ENCODE data around the gene RANBP3L.

The RANBP3L gene

DNA sequence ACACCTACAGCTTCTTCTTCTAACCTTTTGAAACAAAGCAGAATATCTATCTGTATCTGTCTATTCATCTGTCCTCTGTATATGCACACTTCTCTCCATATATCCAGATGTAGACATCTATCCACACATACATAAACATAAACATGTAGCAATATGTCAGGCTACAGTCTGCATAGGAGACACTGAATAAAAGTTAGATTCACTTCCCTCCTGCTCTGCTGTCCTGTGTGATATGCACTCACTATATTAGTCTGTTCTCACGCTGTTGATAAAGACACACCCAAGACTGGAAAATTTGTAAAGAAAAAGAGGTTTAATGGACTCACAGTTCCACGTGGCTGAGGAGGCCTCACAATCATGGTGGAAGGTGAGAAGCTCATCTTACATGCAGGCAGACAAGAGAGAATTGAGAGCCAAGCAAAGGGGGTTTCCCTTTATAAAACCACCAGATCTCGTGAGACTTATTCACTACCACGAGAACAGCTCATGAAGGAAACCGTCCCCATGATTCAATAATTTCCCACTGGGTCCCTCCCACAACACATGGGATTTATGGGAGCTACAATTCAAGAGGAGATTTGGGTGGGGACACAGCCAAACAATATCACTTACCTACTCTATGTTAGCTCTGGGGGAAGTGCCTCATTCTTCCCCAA lies 24.1 kb downstream of the RANBP3L start:
- no peaks in the 10 kb centered on the region for H3K4me1 Mint-ChIP-seq
- no peak overlapping the region for H3K27ac Mint-ChIP-seq (ENCODE audit: low read depth)
- H3K9me3 Mint-ChIP-seq, result no peaks in the 10 kb centered on the region
- no peaks in the 10 kb centered on the region for H3K36me3 Mint-ChIP-seq (ENCODE audit: insufficient read depth)
- DNase-seq (ENCODE audit: low spot score in 2 of 2) (no peak), ATAC-seq (replicated peaks; ENCODE audit: extremely low read depth, poor library complexity, severe bottlenecking) (no peak)
- H3K27me3 Mint-ChIP-seq, result peaks cover 50% of the 10 kb centered on the region
- H3K4me3 Mint-ChIP-seq, result no peak overlapping the region

DNA sequence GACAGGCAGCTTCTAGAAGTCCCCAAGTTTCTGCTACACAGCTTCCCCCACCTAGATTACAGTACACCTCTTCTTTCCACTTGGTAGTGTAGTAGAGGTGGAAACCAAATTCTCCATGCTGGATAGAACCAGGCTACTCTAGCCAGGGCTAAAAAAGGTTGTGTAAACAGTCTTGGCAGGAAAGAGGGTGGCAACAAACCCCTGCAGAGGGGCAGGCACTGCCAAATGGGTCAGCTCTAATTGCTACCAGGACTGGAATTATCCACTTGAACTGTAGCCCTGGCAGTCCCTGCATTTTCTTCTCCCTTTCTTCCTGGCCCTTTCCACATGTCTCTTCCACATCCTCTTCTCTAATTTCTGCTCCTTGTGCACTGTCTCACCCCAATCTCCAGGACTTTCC lies 24.8 kb downstream of the RANBP3L start:
- Mint-ChIP-seq H3K4me3 (no peak overlapping the region), H3K27ac (ENCODE audit: low read depth) (no peak overlapping the region), H3K4me1 (no peaks in the 10 kb centered on the region), H3K27me3 (peaks cover 52% of the 10 kb centered on the region), H3K36me3 (ENCODE audit: insufficient read depth) (no peaks in the 10 kb centered on the region), H3K9me3 (no peaks in the 10 kb centered on the region)
- DNase-seq (ENCODE audit: low spot score in 2 of 2), result no peak
- no peak for ATAC-seq (replicated peaks; ENCODE audit: extremely low read depth, poor library complexity, severe bottlenecking)

DNA sequence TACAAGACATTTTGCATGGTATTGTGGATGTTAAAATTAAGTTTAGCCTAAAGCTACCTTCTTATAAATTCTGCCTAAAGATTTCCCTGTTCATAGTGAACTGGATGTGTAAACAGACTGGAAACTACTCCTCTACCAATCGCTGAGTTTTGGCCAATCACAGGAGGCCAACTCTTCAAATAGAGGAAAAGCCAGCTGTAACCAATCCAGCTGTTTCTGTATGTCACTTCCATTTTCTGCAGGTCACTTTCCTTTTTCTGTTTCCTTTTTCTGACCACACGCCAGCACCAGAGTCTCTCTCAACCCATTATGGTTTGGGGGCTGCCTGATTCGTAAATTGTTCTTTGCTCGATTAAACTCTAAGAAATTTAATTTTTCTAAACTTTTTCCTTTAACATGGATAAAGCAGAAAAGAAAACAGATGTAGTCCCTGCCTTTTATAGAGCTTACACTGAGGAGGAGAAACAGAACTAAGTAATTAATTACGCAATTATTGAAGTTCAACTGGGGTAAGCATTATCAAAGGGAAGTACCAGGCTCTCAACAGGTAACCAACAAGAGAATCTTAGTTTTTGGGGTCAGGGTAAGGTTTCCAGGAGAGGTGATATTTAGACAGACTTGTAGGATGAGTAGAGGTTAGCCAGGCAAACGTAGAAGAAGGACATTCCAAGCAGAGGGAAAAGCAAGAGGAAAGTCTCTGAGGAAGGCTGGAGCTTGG lies 27.7 kb downstream of the RANBP3L start:
- H3K27me3 Mint-ChIP-seq, result peaks cover 62% of the 10 kb centered on the region
- H3K9me3 Mint-ChIP-seq, result no peaks in the 10 kb centered on the region
- no peak overlapping the region for H3K4me3 Mint-ChIP-seq
- DNase-seq (ENCODE audit: low spot score in 2 of 2) (no peak), ATAC-seq (replicated peaks; ENCODE audit: extremely low read depth, poor library complexity, severe bottlenecking) (no peak)
- H3K4me1 Mint-ChIP-seq, result no peaks in the 10 kb centered on the region
- H3K36me3 Mint-ChIP-seq (ENCODE audit: insufficient read depth), result no peaks in the 10 kb centered on the region
- no peak overlapping the region for H3K27ac Mint-ChIP-seq (ENCODE audit: low read depth)

GRCh38 chr5:36272136-36272690 lies 29.5 kb downstream of the RANBP3L start:
- Mint-ChIP-seq H3K27me3 (peaks cover 54% of the 10 kb centered on the region), H3K36me3 (ENCODE audit: insufficient read depth) (no peaks in the 10 kb centered on the region), H3K9me3 (no peaks in the 10 kb centered on the region), H3K4me1 (no peaks in the 10 kb centered on the region), H3K27ac (ENCODE audit: low read depth) (no peak overlapping the region), H3K4me3 (no peak overlapping the region)
- DNase-seq (ENCODE audit: low spot score in 2 of 2), result no peak
- no peak for ATAC-seq (replicated peaks; ENCODE audit: extremely low read depth, poor library complexity, severe bottlenecking)

GRCh38 chr5:36270876-36271575 lies 30.7 kb downstream of the RANBP3L start:
- Mint-ChIP-seq H3K4me1 (no peaks in the 10 kb centered on the region), H3K4me3 (no peak overlapping the region), H3K9me3 (no peaks in the 10 kb centered on the region), H3K36me3 (ENCODE audit: insufficient read depth) (no peaks in the 10 kb centered on the region), H3K27me3 (peaks cover 63% of the 10 kb centered on the region), H3K27ac (ENCODE audit: low read depth) (no peak overlapping the region)
- ATAC-seq (replicated peaks; ENCODE audit: extremely low read depth, poor library complexity, severe bottlenecking) (no peak), DNase-seq (ENCODE audit: low spot score in 2 of 2) (no peak)

- no peak overlapping the region for H3K27ac Mint-ChIP-seq (ENCODE audit: low read depth)
- no peaks in the 10 kb centered on the region for H3K4me1 Mint-ChIP-seq
- H3K27me3 Mint-ChIP-seq, result peaks cover 54% of the 10 kb centered on the region
- no peaks in the 10 kb centered on the region for H3K36me3 Mint-ChIP-seq (ENCODE audit: insufficient read depth)
- no peak overlapping the region for H3K4me3 Mint-ChIP-seq
- DNase-seq (ENCODE audit: low spot score in 2 of 2), result no peak
- ATAC-seq (replicated peaks; ENCODE audit: extremely low read depth, poor library complexity, severe bottlenecking), result no peak
- no peaks in the 10 kb centered on the region for H3K9me3 Mint-ChIP-seq
Measured at GRCh38 chr5:36270175-36270574, 31.5 kb downstream of the RANBP3L start.

GRCh38 chr5:36269478-36269877 lies 32.2 kb downstream of the RANBP3L start:
- H3K27me3 Mint-ChIP-seq, result peaks cover 52% of the 10 kb centered on the region

DNA sequence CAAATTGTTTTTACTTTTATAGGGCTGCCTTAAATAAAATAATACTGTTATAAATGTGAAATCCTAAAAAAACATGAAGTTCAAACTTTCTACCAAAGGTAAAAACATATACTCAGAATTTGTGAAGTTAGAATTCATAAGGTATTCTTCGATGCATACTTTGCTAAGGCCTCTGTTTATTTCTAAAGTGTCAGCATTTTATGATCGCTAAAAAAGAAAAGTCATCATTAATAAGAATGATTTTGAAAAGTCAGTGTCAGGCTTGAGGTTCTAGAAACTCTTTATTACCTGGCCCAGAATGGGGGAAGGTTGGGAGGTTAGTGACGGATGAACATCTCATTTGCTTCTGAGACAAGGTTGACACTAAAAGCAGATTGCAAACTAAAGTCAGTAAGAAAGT lies 33.8 kb downstream of the RANBP3L start:
- Mint-ChIP-seq H3K36me3 (ENCODE audit: insufficient read depth) (no peaks in the 10 kb centered on the region), H3K4me3 (no peak overlapping the region), H3K9me3 (no peaks in the 10 kb centered on the region), H3K27ac (ENCODE audit: low read depth) (no peak overlapping the region), H3K4me1 (no peaks in the 10 kb centered on the region), H3K27me3 (peaks cover 50% of the 10 kb centered on the region)
- ATAC-seq (replicated peaks; ENCODE audit: extremely low read depth, poor library complexity, severe bottlenecking) (no peak), DNase-seq (ENCODE audit: low spot score in 2 of 2) (no peak)

More at GRCh38 chr5:36269478-36269877, 32.2 kb downstream of the RANBP3L start:
- Mint-ChIP-seq H3K4me1 (no peaks in the 10 kb centered on the region), H3K27ac (ENCODE audit: low read depth) (no peak overlapping the region), H3K9me3 (no peaks in the 10 kb centered on the region), H3K36me3 (ENCODE audit: insufficient read depth) (no peaks in the 10 kb centered on the region), H3K4me3 (no peak overlapping the region)
- DNase-seq (ENCODE audit: low spot score in 2 of 2) (no peak), ATAC-seq (replicated peaks; ENCODE audit: extremely low read depth, poor library complexity, severe bottlenecking) (no peak)

DNA sequence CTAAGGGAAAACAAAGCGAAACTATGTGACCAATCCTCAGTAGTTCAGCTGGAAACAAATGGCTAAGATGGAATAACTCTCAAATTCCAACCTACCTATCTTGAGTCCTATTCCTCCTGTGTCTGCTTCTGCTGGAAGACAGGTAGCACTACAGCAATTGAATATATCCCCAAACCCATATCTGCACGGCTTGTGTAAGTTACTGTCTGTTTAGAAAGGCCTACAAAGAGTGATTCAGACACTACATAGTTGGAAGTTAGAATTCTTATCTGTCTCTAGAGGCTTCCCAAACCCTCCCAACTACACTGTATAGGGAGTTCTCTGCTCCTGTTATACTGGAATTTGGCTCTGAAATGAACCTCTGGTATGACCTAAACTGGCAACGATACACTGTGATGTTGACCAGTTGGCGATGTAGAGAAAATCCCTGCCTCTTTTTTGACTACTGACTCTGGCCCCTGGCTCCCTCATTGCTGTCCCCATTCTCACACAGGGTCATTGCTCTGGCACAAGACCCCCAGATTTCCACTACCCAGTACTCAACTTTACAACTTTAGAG lies 37.4 kb downstream of the RANBP3L start:
- no peak for ATAC-seq (replicated peaks; ENCODE audit: extremely low read depth, poor library complexity, severe bottlenecking)
- no peak overlapping the region for H3K27ac Mint-ChIP-seq (ENCODE audit: low read depth)
- no peaks in the 10 kb centered on the region for H3K4me1 Mint-ChIP-seq
- H3K27me3 Mint-ChIP-seq, result peaks cover 56% of the 10 kb centered on the region
- H3K4me3 Mint-ChIP-seq, result no peak overlapping the region
- H3K9me3 Mint-ChIP-seq, result no peaks in the 10 kb centered on the region
- no peak for DNase-seq (ENCODE audit: low spot score in 2 of 2)
- no peaks in the 10 kb centered on the region for H3K36me3 Mint-ChIP-seq (ENCODE audit: insufficient read depth)

- Mint-ChIP-seq H3K9me3 (no peaks in the 10 kb centered on the region), H3K27ac (ENCODE audit: low read depth) (no peak overlapping the region), H3K4me3 (no peak overlapping the region), H3K4me1 (no peaks in the 10 kb centered on the region), H3K27me3 (peaks cover 63% of the 10 kb centered on the region), H3K36me3 (ENCODE audit: insufficient read depth) (no peaks in the 10 kb centered on the region)
- ATAC-seq (replicated peaks; ENCODE audit: extremely low read depth, poor library complexity, severe bottlenecking), result no peak
- DNase-seq (ENCODE audit: low spot score in 2 of 2), result no peak
Measured at GRCh38 chr5:36261186-36261585, 40.5 kb downstream of the RANBP3L start.

DNA sequence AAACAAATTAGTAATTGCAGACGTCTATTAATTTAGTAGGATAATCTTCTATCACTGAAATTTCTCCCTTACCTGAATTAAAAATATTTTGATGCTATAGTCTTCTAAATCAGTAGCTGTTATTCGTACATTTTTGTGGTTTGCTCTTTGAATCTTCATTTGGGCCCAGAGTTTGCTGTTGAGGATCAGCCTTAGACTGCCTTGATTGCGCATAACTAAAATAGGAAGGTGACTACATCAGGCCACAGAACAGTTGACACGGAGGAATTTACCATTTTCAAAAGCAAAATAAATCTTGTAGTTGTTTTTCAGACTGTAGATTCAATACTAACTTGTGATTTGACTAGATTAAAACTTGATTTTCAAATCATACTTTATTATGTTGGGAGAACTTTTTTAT lies 48.1 kb downstream of the RANBP3L start:
- no peaks in the 10 kb centered on the region for H3K4me1 Mint-ChIP-seq
- H3K4me3 Mint-ChIP-seq, result no peak overlapping the region
- ATAC-seq (replicated peaks; ENCODE audit: extremely low read depth, poor library complexity, severe bottlenecking) (no peak), DNase-seq (ENCODE audit: low spot score in 2 of 2) (no peak)
- H3K27ac Mint-ChIP-seq (ENCODE audit: low read depth), result no peak overlapping the region
- H3K36me3 Mint-ChIP-seq (ENCODE audit: insufficient read depth), result no peaks in the 10 kb centered on the region
- peaks cover 46% of the 10 kb centered on the region for H3K27me3 Mint-ChIP-seq
- H3K9me3 Mint-ChIP-seq, result no peaks in the 10 kb centered on the region

DNA sequence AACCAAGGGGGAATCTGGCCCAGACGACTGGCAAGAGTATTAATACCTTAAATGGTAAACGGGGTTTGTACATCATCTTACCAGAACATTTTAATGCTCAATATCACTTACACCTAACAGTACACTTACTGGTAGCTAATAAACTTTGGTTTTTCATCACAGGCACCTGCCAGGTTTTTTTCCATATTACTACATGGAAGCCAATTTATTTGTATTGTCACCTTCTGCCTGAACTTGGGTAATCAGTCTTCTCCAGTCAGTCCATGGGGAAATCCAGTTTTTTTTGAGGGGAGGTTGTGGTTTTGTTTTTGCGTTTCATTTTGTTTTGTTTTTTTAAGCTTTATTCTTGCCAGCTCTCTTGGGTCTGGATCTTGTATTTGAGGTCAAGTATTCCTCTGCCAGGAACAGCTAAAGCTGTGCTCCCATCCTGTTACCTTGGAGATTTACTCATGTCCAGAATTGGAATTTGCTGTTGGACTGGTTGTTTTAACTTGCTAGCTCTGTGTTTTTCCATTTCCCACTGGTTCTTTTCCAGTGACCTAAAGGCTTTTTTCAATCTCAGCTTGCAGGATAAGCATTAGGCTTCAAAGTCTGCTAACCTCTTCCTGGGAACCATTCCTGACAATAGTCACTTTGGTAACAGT lies 48.9 kb downstream of the RANBP3L start:
- no peaks in the 10 kb centered on the region for H3K36me3 Mint-ChIP-seq (ENCODE audit: insufficient read depth)
- peaks cover 45% of the 10 kb centered on the region for H3K27me3 Mint-ChIP-seq
- H3K4me1 Mint-ChIP-seq, result no peaks in the 10 kb centered on the region
- H3K27ac Mint-ChIP-seq (ENCODE audit: low read depth), result no peak overlapping the region
- ATAC-seq (replicated peaks; ENCODE audit: extremely low read depth, poor library complexity, severe bottlenecking), result no peak
- no peak for DNase-seq (ENCODE audit: low spot score in 2 of 2)
- no peaks in the 10 kb centered on the region for H3K9me3 Mint-ChIP-seq
- H3K4me3 Mint-ChIP-seq, result no peak overlapping the region
